Endothelial cell of umbilical vein (primary cell): Measurements from ENCODE around the gene TMOD1. TPM values are rescaled to one million over a fixed set of nuclear protein-coding genes. Genes with fewer than 3 reads are reported as not detected.

Experiments
- BruUV-seq: library from RNA; stranded (reverse); fragments of 400-500 nt; replicated peaks from 2 replicates; lab custom pipeline; 2021; lab: Mats Ljungman, UMichigan
- CTCF ChIA-PET: fragments of 300-600, 350-600 bp; sonication (Branson Sonifier 250); formaldehyde crosslinking; loops from one replicate; lab custom pipeline; 2021; ENCODE audit warnings: antibody characterized with exemption, inconsistent platforms; lab: Charles Lee
- POLR2A ChIA-PET: fragments of 300-600, 350-600 bp; sonication (Branson Sonifier 250); formaldehyde crosslinking; loops from one replicate; lab custom pipeline; 2021; ENCODE audit warnings: antibody characterized with exemption, inconsistent platforms; lab: Charles Lee
- DNase-seq: peaks from one replicate; pipeline ENCODE4 v3.0.0-alpha.2; 2011; ENCODE audit warnings: low read depth, low spot score
- FAIRE-seq: peaks from 2 replicates; lab custom pipeline; 2011; peaks lifted over from hg19 to GRCh38; lab: Jason Lieb, UNC
- H2AFZ ChIP-seq: 2 replicates; pipeline ENCODE4 v1.6.0; 2012; ENCODE audit warnings: low read depth, low read length, control low read depth, inconsistent platforms
- H3K27ac ChIP-seq: 2 replicates; pipeline ENCODE4 v1.5.1; 2011; ENCODE audit warnings: low read depth, mild to moderate bottlenecking, control low read depth, low read length, moderate library complexity; ENCODE audit not compliant: insufficient read depth
- H3K27me3 ChIP-seq, 2 experiments: 2 replicates each; pipeline versions ENCODE4 v1.6.0 to v1.6.1; 2011; ENCODE audit warnings: low read length in 2 of 2, mixed read lengths in 1 of 2; ENCODE audit not compliant: control insufficient read depth in 2 of 2, insufficient read depth in 2 of 2
- H3K36me3 ChIP-seq, 2 experiments: 2 replicates in 1 of 2; 3 replicates in 1 of 2; pipeline ENCODE4 v1.5.1; 2011; ENCODE audit warnings: low read length in 2 of 2, mild to moderate bottlenecking in 1 of 2, moderate library complexity in 1 of 2; ENCODE audit not compliant: control insufficient read depth in 2 of 2, insufficient read depth in 2 of 2; ENCODE audit errors: extremely low read depth in 1 of 2
- H3K4me1 ChIP-seq: 3 replicates; pipeline ENCODE4 v1.5.1; 2011; ENCODE audit warnings: mild to moderate bottlenecking, low read length; ENCODE audit not compliant: control insufficient read depth, insufficient read depth; ENCODE audit errors: extremely low read depth
- H3K4me2 ChIP-seq: 2 replicates; pipeline ENCODE4 v1.6.1; 2011; ENCODE audit warnings: low read length, control low read depth, mixed read lengths; ENCODE audit not compliant: insufficient read depth
- H3K4me3 ChIP-seq, 3 experiments: fragments of 200-600 bp in 1 of 3; sonication (generic), shearing (Covaris generic) in 1 of 3; replicated peaks in 1 of 3; 2 replicates each; pipeline ENCODE4 v1.5.1; 2011 to 2016; ENCODE audit warnings: control low read depth in 3 of 3, low read length in 3 of 3, mild to moderate bottlenecking in 2 of 3, inconsistent platforms in 1 of 3, low read depth in 1 of 3, moderate library complexity in 1 of 3; ENCODE audit not compliant: insufficient read depth in 1 of 3
- H3K79me2 ChIP-seq: 2 replicates; pipeline ENCODE4 v1.6.0; 2012; ENCODE audit warnings: low read length, inconsistent platforms; ENCODE audit not compliant: control insufficient read depth, insufficient read depth
- H3K9ac ChIP-seq: replicated peaks from 2 replicates; pipeline ENCODE3; 2011; ENCODE audit warnings: low read length, control low read depth; ENCODE audit not compliant: insufficient read depth; ENCODE audit errors: extremely low read depth
- H3K9me1 ChIP-seq: replicated peaks from 3 replicates; pipeline ENCODE4 v1.6.0; 2011; ENCODE audit warnings: mild to moderate bottlenecking, low read length; ENCODE audit not compliant: control insufficient read depth, insufficient read depth; ENCODE audit errors: extremely low read depth
- H3K9me3 ChIP-seq: replicated peaks from 2 replicates; pipeline ENCODE4 v1.5.1; 2012; ENCODE audit warnings: low read length, inconsistent platforms; ENCODE audit not compliant: control insufficient read depth, insufficient read depth
- H4K20me1 ChIP-seq: replicated peaks from 2 replicates; pipeline ENCODE3; 2011; ENCODE audit warnings: mild to moderate bottlenecking, low read length; ENCODE audit not compliant: control insufficient read depth, insufficient read depth; ENCODE audit errors: extremely low read depth
- CTCF ChIP-seq, 2 donors: IDR thresholded peaks; 1 replicate in 1 of 2; 2 replicates in 1 of 2; pipeline ENCODE4 v1.5.1; 2011; ENCODE audit warnings: low read length in 2 of 2, mild to moderate bottlenecking in 2 of 2, moderate library complexity in 2 of 2, control low read depth in 1 of 2, inconsistent platforms in 1 of 2, low read depth in 1 of 2; ENCODE audit not compliant: insufficient read depth in 1 of 2; ENCODE audit errors: extremely low read depth in 1 of 2
- EZH2 ChIP-seq: IDR thresholded peaks from 2 replicates; pipeline ENCODE4 v1.6.1; 2012; ENCODE audit warnings: borderline replicate concordance, low read depth, mild to moderate bottlenecking, moderate library complexity, low read length, inconsistent platforms; ENCODE audit not compliant: severe bottlenecking
- FOS ChIP-seq: IDR thresholded peaks from 2 replicates; pipeline ENCODE4 v1.6.1; 2011; ENCODE audit warnings: mild to moderate bottlenecking, low read length, moderate library complexity, borderline replicate concordance; ENCODE audit not compliant: insufficient read depth
- GATA2 ChIP-seq: IDR thresholded peaks from 2 replicates; pipeline ENCODE4 v1.7.0; 2011; ENCODE audit warnings: low read depth, mild to moderate bottlenecking, moderate library complexity, mixed read lengths, low read length; ENCODE audit not compliant: insufficient read length, insufficient read depth
- JUN ChIP-seq: IDR thresholded peaks from 2 replicates; pipeline ENCODE4 v1.6.1; 2011; ENCODE audit warnings: borderline replicate concordance, low read depth; ENCODE audit not compliant: insufficient read length, insufficient read depth
- MAX ChIP-seq: IDR thresholded peaks from 2 replicates; pipeline ENCODE4 v1.6.1; 2011; ENCODE audit not compliant: insufficient read depth, insufficient read length
- MYC ChIP-seq: IDR thresholded peaks from one replicate; pipeline ENCODE4 v1.6.1; 2011; ENCODE audit warnings: mild to moderate bottlenecking, low read depth, low read length
- POLR2A ChIP-seq: IDR thresholded peaks from 2 replicates; pipeline ENCODE4 v1.6.1; 2012; ENCODE audit warnings: low read depth, mild to moderate bottlenecking, control low read depth, low read length
- POLR2AphosphoS5 ChIP-seq: IDR thresholded peaks from 2 replicates; pipeline ENCODE4 v1.6.1; 2012; ENCODE audit warnings: low read depth, mild to moderate bottlenecking, control low read depth, low read length, moderate library complexity; ENCODE audit not compliant: insufficient read depth
- dilution Hi-C: fragments of 300-500 bp; cut with MboI; formaldehyde crosslinking; loops from one replicate; pipeline ENCODE4 v1.15.0; 2019; ENCODE audit warnings: low sequenced_read_pairs; ENCODE audit not compliant: extremely low pct_ligation_motif_present
- intact Hi-C: fragments of 100-400 bp; cut with micrococcal nuclease; formaldehyde crosslinking; loops from one replicate; pipeline ENCODE4 v1.10.0; 2022
- polyA plus RNA-seq, 4 experiments: library from polyadenylated mRNA; depleted of rRNA in 3 of 4; stranded (reverse) in 3 of 4; unstranded in 1 of 4; fragments of >200 nt; gene quantifications; 2 replicates each; pipeline versions ENCODE4 v1.2.1 to v1.2.3, GENCODE V29; 2011 to 2012; ENCODE audit warnings: missing spikeins in 1 of 4
- total RNA-seq: library from RNA; stranded (reverse); gene quantifications from 2 replicates; pipeline ENCODE4 v1.2.3, GENCODE V29; 2021

Gene TMOD1
- total and polyA plus RNA-seq, 2 donors (not counting 3 experiments of a cell fraction or from before 2014, with no cell fraction given) = 0.26 to 1.4 TPM

GRCh38 chr9:97462159-97462558, 39.3 kb upstream of the TMOD1 start:
- intact Hi-C loops (no loop called here), dilution Hi-C loops (loop anchor here (25.0 kb wide), 1 partner anchor 150 kb away; no protein-coding TSS in a partner anchor)
- Histone ChIP-seq H3K27ac (no peak overlapping the region), H3K79me2 (no peaks in the 10 kb centered on the region), H3K9me3 (no peaks in the 10 kb centered on the region), H4K20me1 (no peaks in the 10 kb centered on the region), H3K4me2 (no peak overlapping the region), H3K9ac (no peak overlapping the region), H2AFZ (no peak overlapping the region), H3K4me3 (no peak overlapping the region), H3K4me1 (no peaks in the 10 kb centered on the region), H3K36me3 (no peaks in the 10 kb centered on the region), H3K27me3 (no peaks in the 10 kb centered on the region), H3K9me1 (no peaks in the 10 kb centered on the region)
- CTCF ChIA-PET = interaction anchor here (1.3 to 1.8 kb wide), 4 partner anchors 8 to 153 kb away, joined by 3 to 17 read pairs (median 8); partner anchors contain the start of gene TDRD7
- no peak for TF ChIP-seq POLR2A
- no peak for TF ChIP-seq GATA2
- TF ChIP-seq MYC = no peak
- no peak for TF ChIP-seq EZH2
- TF ChIP-seq CTCF (IDR thresholded peaks at IDR 0.05; ENCODE audit: extremely low read depth in 1 of 2, insufficient read depth in 1 of 2, low read depth in 1 of 2, low read length in 2 of 2) = no peak
- no peak for TF ChIP-seq FOS
- no peak for TF ChIP-seq POLR2AphosphoS5
- no peak for TF ChIP-seq MAX
- no peak for TF ChIP-seq JUN
- FAIRE-seq = no peak
- POLR2A ChIA-PET = no interaction called here
- no peak for DNase-seq
- no TSS peak for BruUV-seq
